Neural progenitor cell (in vitro differentiated cells): ENCODE measurements around the gene AGO3.

Source experiments
- CTCF ChIP-seq: fragments of 200-600 bp; sonication (generic); IDR thresholded peaks from 2 replicates; pipeline ENCODE4 v1.5.1; 2017; ENCODE audit warnings: antibody characterized with exemption, mild to moderate bottlenecking
- EZH2 ChIP-seq: fragments of 200-600 bp; sonication (generic); IDR thresholded peaks from 2 replicates; pipeline ENCODE4 v1.6.1; 2017; ENCODE audit warnings: antibody characterized with exemption, mild to moderate bottlenecking, moderate library complexity
- EZH2phosphoT487 ChIP-seq: fragments of 200-600 bp; sonication (generic); IDR thresholded peaks from 2 replicates; pipeline ENCODE4 v1.6.1; 2017; ENCODE audit warnings: antibody characterized with exemption

GRCh38 chr1:36084497-36085115 lies 153.7 kb downstream of the AGO3 start:
- TF ChIP-seq CTCF: no peak
- TF ChIP-seq EZH2phosphoT487: no peak
- no peak for TF ChIP-seq EZH2
